SK-MEL-5 (cell line): ENCODE measurements around the gene MYZAP. TPM values are rescaled to one million over a fixed set of nuclear protein-coding genes. Genes with fewer than 3 reads are reported as not detected.
"Not testable (repeated sequence)": the region's sequence is repeated elsewhere in the genome, so short reads cannot be mapped to it uniquely, and the experiment has no call there.

Experiments
- DNase-seq: peaks from one replicate; pipeline ENCODE4 v3.0.0-alpha.2; 2016; ENCODE audit warnings: low read depth, low spot score
- in situ Hi-C: cut with HindIII; loops from 2 replicates; pipeline ENCODE4 v1.10.0; 2016; ENCODE audit warnings: low sequenced_read_pairs, high pct_unique_total_duplicates, low pct_unique_long_range_greater_than_20kb
- total RNA-seq: library from RNA; depleted of rRNA; stranded (reverse); fragments of >200 nt; shearing (Covaris generic); gene quantifications from 2 replicates; pipeline ENCODE4 v1.2.3, GENCODE V29; 2014

MYZAP gene
- total RNA-seq, 1 experiment from 2014 or later = 0.21 TPM

- in situ Hi-C loops = no loop called here
- no peak for DNase-seq
Measured at GRCh38 chr15:57605491-57605890, 13.8 kb downstream of the MYZAP start.

DNA sequence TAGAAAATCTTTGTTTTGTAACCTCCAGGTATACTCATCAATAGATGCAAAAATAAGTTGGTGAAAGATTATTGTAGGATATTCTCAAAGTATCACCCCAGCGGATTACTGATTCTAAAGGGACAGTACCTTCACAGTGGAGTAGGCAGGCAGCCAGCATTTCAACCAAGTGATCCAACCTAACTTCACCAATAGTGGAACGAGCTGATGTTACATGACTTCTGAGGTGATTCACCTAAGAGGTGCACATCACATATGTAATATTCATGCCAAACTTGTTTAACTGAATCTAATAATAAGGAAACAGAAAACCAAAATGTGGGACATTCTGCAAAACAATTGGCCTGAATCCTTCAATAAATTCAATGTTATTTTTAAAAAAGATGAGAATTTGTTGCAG lies 14.3 kb downstream of the MYZAP start:
- in situ Hi-C loops = no loop called here
- no peak for DNase-seq

DNA sequence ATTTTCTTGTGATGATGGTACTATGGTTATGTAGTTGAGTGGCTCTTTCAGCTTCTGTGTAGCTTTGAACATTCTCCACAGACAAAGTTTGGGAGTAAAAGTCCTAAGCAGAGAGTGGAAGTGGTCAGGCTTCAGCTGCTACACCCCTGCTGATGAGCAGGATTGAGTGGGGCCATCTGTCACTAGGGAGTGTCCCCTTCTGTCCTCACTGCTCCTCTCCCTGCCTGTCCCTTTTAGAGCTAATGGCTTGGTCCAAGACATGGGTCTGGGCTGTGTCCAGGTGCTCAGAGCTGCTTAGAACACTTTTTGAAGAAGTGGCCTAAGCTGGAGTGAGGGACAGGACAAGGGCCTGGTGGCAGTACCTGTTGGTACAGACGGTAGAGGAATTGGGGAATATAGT lies 15.1 kb downstream of the MYZAP start:
- no peak for DNase-seq
- in situ Hi-C loops = no loop called here

- DNase-seq = no peak
- in situ Hi-C loops = no loop called here
Measured at GRCh38 chr15:57607570-57608000, 15.9 kb downstream of the MYZAP start.

- no peak for DNase-seq
- in situ Hi-C loops = no loop called here
Measured at GRCh38 chr15:57609805-57610529, 18.3 kb downstream of the MYZAP start.

DNA sequence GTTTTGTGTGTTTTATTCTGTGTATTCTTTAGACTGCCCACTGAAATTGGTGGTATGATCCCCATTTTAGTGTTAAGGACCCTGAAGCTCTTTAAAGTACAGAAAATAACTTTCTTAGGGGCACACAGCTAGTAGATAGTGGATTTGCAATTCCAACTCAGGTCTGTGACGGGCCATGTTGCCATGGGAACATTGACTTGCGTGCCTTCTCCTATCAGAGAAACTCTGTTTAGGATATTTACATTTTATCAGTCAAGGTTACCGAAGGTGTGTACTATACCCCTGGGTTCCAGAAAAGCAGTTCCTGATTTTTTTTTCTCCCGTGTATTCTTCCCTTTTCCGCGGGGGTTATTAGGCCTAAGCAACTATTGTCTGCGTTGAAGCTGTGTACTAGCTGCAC lies 19.4 kb downstream of the MYZAP start:
- no peak for DNase-seq
- in situ Hi-C loops = no loop called here

GRCh38 chr15:57611938-57612337 lies 20.2 kb downstream of the MYZAP start:
- peak; percentile 21 for DNase-seq
- in situ Hi-C loops = no loop called here

DNA sequence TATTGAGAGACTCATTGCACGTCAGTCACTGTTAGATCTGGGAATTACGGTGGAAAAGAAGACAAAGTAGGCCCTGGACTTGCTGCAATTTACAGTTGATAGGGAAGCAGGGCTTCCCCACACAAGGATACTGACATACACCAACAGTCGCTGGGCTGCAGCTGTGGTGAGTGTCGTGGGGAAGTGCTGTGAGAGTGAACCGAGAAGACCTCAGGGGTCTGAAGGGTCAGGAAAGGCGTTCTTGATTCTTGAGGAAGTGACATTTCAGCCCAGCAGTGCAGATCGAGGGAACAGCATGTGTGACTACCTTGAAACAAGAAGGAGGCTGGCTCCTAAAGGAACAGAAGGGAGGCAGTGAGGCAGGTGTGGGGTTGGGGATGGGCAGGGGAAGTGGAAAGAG lies 22.5 kb downstream of the MYZAP start:
- no peak for DNase-seq
- in situ Hi-C loops = no loop called here

DNA sequence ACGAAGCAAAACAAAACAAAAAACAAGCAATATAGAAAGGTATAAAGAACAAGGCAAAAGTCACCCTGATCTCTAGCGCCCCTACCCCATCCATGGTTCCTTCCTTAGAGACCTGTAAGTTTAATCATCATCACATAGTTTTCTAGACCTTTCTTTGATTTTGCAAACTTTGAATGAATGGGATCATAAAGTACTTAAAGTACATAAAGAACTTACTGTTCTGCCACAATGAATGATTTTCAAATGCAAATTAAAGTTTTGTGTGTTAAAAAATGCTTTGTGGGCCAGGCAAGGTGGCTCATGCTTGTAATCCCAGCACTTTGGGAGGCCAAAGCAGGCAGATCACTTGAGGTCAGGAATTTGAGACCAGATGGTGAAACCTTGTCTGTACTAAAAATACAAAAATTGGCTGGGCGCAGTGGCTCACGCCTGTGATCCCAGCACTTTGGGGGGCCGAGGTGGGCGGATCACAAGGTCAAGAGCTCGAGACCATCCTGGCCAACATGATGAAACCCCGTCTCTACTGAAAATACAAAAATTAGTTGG lies 24.3 kb downstream of the MYZAP start:
- DNase-seq, in situ Hi-C loops: not testable (repeated sequence)

GRCh38 chr15:57618325-57618724 lies 26.6 kb downstream of the MYZAP start:
- no peak for DNase-seq
- in situ Hi-C loops = no loop called here

DNA sequence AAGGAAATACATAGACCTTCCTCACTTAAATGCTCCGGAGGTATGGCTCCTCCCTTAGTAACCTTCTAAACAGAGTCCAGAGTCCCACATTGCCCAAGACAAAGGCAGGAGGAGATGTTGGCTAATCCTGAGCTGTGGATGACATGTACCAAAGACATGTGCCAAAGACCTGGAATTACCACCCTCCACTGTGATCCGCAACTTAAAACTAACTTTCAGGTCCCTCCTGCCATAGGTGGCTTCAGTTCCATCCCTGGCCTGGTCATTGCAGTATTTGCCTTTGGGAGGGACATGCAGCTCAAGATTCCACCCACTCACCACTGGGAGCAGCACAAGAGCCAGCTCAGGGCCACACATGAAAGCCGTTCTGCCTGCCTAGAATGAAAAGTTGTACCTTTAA lies 28.0 kb downstream of the MYZAP start:
- DNase-seq = peak; percentile 12
- in situ Hi-C loops = no loop called here

DNA sequence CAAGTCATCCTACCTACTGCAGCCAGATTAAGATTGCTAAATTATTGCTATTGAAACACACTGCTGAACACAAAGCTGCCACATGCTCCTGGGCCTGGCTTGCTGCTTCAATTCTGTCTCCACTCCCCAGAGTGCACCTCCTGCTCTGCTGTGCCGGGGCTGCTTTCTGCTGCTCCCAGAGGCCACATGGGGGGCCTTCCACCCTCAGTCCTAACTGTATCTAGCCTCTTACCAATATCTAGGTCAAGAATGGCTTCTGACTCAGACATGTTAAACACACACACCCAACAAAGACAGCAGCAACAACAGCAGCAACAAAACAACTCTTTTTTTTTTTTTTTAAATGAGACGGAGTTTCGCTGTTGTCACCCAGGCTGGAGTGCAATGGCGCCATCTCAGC lies 33.0 kb downstream of the MYZAP start:
- DNase-seq = no peak
- in situ Hi-C loops = no loop called here

DNA sequence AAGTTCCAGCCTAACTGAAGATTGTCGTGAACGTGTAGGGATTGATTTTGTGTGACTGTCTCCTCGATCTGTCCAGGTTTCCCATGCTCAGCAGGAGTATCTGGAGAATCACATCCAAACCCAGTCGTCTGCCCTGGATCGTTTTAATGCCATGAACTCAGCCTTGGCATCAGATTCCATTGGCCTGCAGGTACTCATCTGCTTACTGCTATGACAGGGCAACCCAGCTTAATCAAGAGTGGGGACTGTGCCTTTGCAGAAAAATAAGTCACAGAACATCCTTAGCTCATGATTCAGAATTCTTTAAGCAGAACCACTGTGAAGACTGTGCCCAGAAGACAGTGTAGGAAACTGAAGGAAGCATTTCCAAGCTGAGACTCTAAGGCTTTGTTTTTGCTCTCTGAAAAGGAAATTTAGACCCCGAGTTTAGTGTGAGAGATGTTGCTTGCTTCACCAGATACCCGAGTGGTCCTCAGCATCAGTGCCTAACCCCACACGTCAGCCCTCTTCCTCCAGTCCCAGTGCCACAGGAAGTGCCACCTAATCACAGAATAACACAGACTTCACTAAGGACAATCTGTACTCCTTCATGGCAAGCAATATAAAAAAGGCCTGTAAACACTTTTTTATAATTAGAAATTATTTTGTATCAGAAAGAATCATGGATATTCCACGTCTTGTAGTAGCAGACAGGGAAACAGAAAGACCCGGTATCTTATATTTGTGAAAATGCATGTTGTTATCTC lies 34.2 kb downstream of the MYZAP start:
- in situ Hi-C loops = no loop called here
- DNase-seq = no peak

GRCh38 chr15:57626713-57627440 lies 35.2 kb downstream of the MYZAP start:
- in situ Hi-C loops = no loop called here
- DNase-seq = no peak

DNA sequence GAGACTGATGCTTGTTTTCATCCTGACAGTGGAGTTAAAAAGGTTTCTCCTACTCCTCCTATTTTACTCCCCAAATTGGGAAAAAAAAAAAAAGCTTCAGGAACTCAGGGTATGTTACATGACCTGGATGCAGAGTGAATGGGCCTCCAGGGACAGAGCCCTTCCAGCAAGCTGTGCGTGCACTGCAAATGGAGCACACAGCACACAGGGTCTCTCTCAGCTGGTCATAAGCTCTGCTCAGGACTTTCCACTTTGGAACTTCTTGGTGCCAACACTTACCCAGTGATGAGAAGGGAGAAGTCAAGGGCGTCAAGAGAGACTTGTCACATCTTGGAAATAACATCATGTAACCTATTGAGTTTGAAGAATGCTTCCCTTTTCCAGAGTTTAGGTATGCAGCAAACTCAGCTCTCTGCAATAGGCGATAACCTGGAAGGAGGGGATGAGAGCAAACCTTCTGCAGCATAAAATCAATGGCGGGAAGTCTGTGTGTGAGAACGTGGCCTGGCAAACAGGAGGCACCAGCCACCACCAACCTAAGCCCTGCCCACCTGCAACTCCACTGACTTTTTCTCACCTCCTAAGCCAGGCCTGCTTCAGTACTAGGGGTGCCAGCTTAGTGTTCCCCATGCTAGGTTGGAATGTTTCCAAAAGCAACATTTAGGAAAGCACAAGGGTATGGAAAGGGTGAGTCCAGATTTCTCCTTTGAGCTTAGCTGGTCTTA lies 39.8 kb downstream of the MYZAP start:
- in situ Hi-C loops = no loop called here
- no peak for DNase-seq

- no peak for DNase-seq
- in situ Hi-C loops = no loop called here
Measured at GRCh38 chr15:57634290-57634689, 42.6 kb downstream of the MYZAP start.

- peak; percentile 11 for DNase-seq
- in situ Hi-C loops = no loop called here
Measured at GRCh38 chr15:57635300-57635909, 43.7 kb downstream of the MYZAP start.
